Measurements from ENCODE around the gene HSP90AA1.
A peak's percentile ranks its signal among the peaks of the same experiment; 100 is the strongest.
"Not testable (repeated sequence)": the region's sequence is repeated elsewhere in the genome, so short reads cannot be mapped to it uniquely, and the experiment has no call there.

The HSP90AA1 gene

GRCh38 chr14:102092806-102093205, 6.0 kb upstream of the HSP90AA1 start:
- no peak for DNase-seq

GRCh38 chr14:102090713-102091112, 3.9 kb upstream of the HSP90AA1 start:
- DNase-seq: no peak

DNA sequence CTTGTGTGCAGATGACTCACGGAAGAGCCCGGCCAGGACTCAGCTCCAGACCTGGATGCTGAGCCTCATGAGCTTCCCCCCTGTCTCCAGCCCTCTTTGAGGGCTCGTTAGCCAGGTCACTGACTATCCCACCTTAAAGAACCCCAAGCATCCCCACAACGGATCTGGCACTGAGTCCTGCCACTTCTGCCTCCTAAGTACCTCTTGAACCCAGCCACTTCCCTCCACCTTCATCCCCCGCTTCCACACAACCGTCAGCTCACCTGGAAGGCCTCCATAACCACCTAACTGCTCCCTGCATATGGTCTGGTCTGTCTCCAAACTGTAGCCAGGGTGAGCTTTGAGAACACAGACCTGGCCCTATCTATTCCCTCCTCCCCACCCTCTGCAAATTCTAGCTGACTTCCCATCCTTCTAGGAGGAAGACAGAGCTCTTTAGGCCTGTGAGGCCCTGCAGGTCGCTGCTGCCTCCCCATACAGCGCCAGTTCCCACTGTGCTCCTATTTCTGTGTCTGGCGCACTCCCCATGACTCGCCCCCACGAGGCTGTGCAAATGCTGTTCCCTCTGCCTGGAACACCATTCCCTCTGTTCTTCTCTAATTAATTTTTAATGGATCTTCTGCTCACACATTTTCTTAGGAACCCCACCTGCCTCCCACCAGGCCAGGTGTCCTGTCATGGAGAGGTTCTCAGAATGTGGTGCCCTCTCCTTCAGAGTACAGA, 2.9 kb upstream of the HSP90AA1 start:
- DNase-seq: no peak

DNA sequence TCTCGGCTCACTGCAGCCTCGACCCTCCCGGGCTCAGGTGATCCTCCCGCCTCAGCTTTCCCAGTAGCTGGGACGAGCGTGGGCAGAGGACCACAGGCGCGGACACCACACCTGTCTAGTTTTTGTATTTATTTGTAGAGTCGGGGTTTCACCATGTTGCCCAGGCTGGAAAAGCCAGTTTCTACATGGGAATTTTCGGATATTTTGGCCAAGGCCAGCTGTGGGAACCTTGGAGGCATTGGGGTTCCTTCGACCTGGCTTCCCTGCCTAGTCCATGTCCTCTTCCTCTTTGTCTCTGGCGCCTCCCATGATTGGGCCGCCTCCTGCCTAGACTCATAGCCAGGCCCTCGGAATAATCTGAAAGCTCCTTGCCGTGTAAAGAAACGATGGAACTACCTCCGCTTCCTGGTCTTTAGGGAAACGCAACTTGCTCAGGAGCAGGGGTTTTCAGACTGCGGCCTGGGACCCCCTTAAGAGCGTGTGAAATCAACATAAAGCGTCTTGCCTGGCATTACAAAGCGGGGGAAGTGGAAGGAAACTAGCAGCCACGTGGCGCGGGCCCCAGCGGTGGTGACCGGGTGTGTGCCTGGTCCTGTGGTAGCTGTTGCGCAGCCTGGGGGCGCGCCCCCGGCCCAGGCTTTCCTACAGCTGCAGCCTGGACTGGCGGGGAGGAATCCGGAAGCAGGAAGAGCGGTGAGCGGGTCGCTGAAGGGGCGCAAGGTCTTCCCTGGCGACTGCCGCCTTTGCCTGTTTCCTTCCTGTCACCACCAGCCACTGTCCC, 1.4 kb upstream of the HSP90AA1 start:
- peak; percentile 72 for DNase-seq

GRCh38 chr14:102087762-102088011, 843 bp upstream of the HSP90AA1 start:
- no peak for DNase-seq

DNA sequence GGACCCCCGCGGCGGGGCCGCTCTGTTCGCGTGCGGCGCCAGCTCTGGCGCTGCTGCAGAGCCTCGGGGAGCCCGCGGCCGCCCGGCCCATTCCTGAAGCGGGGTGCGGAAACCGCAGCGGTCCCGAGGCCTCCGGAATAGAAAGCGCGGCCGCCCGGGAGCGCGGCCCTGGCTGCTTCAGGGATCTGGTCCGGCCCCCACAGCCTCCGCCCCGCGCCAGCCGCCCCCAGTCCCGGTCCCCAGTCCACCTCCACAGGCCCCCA, 204 bp downstream of the HSP90AA1 start:
- no peak for DNase-seq

- peak; percentile 83 for DNase-seq
These were observed 716 bp downstream of the HSP90AA1 start for GRCh38 chr14:102085948-102086708.

DNA sequence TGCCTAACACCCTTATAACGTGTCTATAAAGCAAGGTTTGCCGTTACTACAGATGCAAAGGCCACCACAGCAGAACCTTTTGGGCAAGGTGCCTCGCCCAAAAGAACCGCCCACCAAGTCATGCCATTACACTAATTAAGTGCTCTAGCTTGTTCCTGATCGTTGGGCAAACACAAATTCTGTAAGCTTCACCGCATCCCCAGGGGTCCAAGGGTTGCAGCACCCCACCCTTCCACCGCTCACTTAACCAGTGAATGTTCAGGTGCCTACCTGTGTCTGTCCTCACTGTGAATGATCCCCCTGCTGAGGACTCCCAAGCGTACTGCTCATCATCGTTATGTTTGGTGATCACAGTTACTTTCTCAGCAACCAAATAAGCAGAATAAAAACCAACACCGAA, 1.4 kb downstream of the HSP90AA1 start:
- no peak for DNase-seq

DNA sequence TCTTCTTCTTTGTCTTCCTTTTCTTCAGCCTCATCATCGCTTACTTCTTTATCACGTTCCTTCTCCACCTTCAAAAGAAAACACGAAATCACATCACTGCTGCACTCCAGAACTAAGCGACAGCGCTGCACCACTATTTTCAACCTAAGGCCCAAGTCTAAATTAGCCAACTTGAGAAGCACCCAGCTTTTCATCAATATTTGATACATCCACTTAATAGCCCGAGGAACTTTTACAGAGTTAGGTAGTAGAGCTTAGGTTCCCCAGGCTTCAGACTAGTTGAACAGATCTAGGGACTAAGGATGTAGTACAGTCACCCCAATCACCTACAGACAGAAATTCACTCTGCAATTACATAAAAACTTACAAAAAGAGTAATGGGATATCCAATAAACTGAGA, 1.9 kb downstream of the HSP90AA1 start:
- no peak for DNase-seq

GRCh38 chr14:102084522-102084921, 2.3 kb downstream of the HSP90AA1 start:
- DNase-seq: not testable (repeated sequence)

- DNase-seq: no peak
These were observed 5.4 kb downstream of the HSP90AA1 start for GRCh38 chr14:102081231-102082080.

GRCh38 chr14:102080183-102081080, 6.4 kb downstream of the HSP90AA1 start:
- DNase-seq: no peak

DNA sequence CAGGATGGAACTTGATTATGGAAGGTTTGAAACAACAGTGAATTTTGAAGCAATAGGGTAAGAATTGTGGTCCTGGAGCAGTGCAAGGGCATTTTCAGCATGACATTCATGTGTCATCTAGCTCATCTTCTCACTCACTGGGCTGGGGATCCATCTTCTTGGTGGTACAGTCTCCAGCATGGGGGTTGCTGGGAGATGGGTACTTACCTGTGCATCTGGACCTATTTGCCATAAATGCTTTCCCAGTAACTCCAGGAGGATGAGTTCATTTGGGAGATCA, 7.2 kb downstream of the HSP90AA1 start:
- DNase-seq: no peak

- no peak for DNase-seq
These were observed 7.8 kb downstream of the HSP90AA1 start for GRCh38 chr14:102078831-102079699.

- DNase-seq: not testable (repeated sequence)
These were observed 8.5 kb downstream of the HSP90AA1 start for GRCh38 chr14:102078361-102078791.

DNA sequence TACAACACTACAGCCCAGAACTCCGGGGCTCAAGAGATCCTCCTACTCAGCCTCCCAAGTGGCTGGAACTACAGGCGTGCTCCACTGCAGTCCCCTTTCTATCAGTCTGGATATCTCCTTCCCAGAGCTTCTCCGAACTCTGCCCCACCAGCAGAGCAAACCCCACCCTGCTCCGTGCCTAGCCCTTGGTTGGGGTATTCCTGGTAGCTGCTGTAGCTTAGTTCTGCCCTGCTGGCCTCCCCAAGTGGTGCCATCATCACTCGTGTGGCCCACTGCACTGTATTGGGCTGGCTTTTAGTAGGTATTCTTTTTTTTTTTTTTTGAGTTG, 9.5 kb downstream of the HSP90AA1 start:
- no peak for DNase-seq

DNA sequence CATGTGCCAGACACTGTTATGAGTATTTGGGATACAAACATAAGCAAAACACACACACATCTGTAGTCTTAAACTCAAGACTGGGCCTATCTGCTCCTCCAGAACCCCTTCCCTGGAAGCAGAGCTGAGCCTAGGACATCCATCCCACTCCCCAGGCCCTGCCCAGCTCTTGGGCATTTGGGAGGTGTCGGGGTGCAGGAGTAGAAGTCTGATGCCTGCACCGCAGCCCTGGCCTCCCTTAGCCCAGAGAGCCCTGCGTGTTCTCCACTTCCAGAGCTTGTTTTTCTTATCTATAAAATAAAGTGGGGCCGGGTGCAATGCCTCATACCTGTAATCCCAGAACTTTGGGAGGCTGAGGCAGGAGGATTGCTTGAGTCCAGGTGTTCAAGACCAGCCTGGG, 11.7 kb downstream of the HSP90AA1 start:
- DNase-seq: no peak

- no peak for DNase-seq
These were observed 12.4 kb downstream of the HSP90AA1 start for GRCh38 chr14:102074415-102074964.

GRCh38 chr14:102071283-102071998, 15.4 kb downstream of the HSP90AA1 start:
- DNase-seq: no peak

DNA sequence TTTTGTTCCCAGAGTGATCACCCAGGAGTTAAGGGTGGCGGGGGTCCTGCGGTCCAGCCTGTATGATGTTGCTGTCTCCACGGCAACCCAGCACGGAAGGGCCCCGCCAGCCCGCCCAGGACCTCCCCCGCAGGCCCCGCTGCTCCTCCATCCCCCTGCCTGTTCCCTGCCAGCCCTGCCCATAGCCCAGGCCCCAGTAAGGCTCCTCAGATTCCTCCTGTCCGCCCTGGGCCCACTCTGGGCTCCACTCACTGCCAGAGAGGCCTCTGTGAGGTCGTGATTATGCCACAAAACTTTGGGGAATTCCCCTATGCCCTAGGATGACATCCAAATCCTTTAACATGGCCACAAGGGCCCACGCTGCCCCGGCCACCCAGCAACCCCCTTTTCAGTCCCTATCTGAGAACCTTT, 20.8 kb downstream of the HSP90AA1 start:
- no peak for DNase-seq

DNA sequence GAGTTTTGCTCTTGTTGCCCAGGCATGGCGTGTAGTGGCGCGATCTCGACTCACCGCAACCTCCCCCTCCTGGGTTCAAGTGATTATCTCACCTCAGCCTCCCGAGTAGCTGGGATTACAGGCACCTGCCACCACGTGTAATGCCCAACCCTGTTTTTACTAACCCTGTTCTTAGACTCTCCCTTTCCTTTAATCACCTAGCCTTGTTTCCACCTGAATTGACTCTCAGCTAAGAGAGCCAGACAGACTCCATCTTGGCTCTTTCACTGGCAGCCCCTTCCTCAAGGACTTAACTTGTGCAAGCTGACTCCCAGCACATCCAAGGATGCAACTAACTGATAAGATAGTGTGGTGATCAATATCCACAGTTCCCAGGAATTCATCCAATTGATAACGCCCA, 22.3 kb downstream of the HSP90AA1 start:
- not testable (repeated sequence) for DNase-seq
